Kidney tubule cell (primary cell): Measurements from ENCODE around the gene BDNF.
"Not testable (repeated sequence)": the region's sequence is repeated elsewhere in the genome, so short reads cannot be mapped to it uniquely, and the experiment has no call there.

Source experiments
- DNase-seq: peaks from one replicate; pipeline ENCODE4 v3.0.0-alpha.2; 2018; ENCODE audit warnings: low spot score

Gene BDNF

GRCh38 chr11:27665508-27666101 lies 34.6 kb downstream of the BDNF start:
- not testable (repeated sequence) for DNase-seq

GRCh38 chr11:27663326-27663725 lies 36.9 kb downstream of the BDNF start:
- DNase-seq, result no peak

- DNase-seq, result no peak
Observed at GRCh38 chr11:27660171-27660570, 40.1 kb downstream of the BDNF start.

- DNase-seq, result no peak
Observed at GRCh38 chr11:27658535-27659236, 41.6 kb downstream of the BDNF start.

GRCh38 chr11:27656806-27657483 lies 43.3 kb downstream of the BDNF start:
- DNase-seq, result no peak

- DNase-seq, result no peak
Observed at GRCh38 chr11:27656320-27656719, 43.9 kb downstream of the BDNF start.

GRCh38 chr11:27653990-27654758 lies 46.1 kb downstream of the BDNF start:
- no peak for DNase-seq

DNA sequence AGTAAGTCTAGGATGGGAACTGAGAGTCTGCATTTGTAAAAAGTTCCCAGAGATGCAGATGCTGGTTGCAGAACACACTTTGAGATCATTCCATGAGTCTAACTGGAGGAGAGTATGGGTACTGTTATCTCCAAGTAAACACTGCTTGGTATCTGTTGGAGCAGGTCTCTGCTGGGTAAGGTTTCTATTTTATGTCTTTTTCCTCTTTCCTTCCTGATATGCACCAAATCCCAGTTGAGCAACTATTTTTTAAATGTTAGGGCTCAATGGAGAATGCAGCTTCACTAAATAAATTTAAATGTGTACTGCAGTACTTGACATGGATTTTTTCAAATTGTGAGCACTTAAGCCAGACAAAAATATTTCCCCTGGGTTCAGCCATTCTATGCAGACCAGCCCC lies 48.5 kb downstream of the BDNF start:
- no peak for DNase-seq

- DNase-seq, result no peak
Observed at GRCh38 chr11:27650988-27651387, 49.3 kb downstream of the BDNF start.

GRCh38 chr11:27649800-27650199 lies 50.5 kb downstream of the BDNF start:
- DNase-seq, result no peak

DNA sequence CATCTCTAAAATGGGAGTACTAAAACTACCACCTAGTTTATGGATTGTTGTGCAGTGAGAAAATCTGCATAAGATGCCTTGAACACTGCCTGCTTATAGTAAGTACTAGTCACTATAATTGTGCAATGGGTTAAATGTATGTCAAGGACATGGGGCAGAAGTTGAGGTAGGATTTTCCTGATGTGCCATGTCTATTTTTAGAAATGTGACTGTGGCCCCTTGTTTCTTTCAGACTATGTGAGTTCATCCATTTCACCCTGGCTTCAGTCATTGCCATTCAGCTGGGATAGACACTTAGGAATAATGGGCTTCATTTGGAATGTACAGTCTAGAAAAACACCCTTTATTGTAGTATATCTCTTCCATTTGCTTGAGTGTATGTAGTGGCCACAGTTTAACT lies 51.4 kb downstream of the BDNF start:
- no peak for DNase-seq

DNA sequence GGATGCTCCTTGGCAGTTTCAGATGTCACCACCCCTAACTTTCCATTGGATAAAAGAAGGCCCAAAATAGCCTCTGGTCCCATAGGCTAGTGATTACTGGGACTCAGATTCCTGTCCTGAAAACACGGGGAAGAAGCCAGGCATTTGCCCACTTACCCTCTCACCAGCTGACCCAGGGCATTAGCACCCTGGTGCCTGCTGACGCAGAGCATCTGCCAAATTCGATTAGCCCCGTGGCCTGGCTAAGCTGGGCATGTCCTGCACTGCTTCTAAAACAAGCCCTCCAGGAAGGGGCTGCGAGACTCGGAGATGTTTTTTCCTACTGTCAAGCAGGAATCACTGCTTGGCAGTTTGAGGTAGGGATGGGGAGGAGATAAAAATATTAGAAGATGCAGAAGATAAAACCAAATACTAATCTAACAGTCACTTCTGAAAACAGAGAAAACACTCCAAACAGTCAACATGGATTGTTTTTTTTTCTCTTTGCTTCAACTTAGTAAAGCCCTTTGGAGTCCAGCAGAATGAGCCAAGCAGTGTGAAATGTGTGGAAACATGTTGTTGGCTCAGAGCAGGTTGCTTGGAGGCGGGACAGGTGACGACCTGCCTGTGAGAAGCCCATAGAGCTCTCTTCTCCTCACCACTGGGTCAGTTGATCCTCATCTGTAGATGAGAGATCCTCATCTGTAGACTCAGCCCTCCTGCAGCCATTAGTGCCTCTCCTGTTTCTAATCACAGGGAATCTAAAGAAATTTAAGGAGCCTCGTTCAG lies 54.0 kb downstream of the BDNF start:
- no peak for DNase-seq

GRCh38 chr11:27642954-27643353 lies 57.3 kb downstream of the BDNF start:
- DNase-seq, result no peak

- DNase-seq, result no peak
Observed at GRCh38 chr11:27640954-27641353, 59.3 kb downstream of the BDNF start.

GRCh38 chr11:27635567-27636037 lies 64.7 kb downstream of the BDNF start:
- no peak for DNase-seq

GRCh38 chr11:27634776-27635175 lies 65.5 kb downstream of the BDNF start:
- not testable (repeated sequence) for DNase-seq

DNA sequence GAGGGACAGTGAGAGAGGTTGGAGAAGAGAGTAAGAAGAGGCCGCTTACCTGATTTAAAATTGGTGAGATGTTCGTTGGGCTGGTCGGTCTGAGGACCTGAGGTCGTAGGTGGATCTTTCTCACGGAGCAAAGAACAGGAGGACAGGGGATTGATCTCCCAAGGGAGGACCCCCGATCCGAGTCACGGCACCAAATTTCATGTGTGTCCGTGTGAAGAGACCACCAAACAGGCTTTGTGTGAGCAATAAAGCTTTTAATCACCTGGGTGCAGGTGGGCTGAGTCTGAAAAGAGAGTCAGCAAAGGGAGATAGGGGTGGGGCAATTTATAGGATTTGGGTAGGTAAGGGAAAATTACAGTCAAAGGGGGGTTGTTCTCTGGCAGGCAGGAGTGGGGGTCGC lies 66.0 kb downstream of the BDNF start:
- DNase-seq, result not testable (repeated sequence)

- not testable (repeated sequence) for DNase-seq
Observed at GRCh38 chr11:27629023-27629422, 71.2 kb downstream of the BDNF start.

DNA sequence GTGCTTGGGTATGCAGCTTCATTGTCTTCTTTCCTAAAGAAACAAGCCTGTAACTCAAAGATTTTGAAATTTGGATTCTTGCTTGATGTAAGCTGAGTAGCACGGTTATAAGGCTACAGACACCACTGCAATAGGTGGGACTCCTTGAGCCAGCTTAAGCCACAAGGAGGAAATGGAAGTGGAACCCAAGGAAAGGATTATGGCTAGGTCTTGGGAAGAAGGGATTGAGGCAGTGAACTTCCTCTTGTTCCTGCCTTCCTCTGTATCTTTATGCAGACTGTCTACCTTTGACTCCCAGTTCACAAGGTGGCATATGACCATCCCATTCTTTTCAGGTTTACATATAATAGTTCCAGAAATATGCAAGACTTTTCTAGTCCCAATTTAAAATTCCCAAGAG lies 72.3 kb downstream of the BDNF start:
- no peak for DNase-seq

- no peak for DNase-seq
Observed at GRCh38 chr11:27626938-27627586, 73.2 kb downstream of the BDNF start.

DNA sequence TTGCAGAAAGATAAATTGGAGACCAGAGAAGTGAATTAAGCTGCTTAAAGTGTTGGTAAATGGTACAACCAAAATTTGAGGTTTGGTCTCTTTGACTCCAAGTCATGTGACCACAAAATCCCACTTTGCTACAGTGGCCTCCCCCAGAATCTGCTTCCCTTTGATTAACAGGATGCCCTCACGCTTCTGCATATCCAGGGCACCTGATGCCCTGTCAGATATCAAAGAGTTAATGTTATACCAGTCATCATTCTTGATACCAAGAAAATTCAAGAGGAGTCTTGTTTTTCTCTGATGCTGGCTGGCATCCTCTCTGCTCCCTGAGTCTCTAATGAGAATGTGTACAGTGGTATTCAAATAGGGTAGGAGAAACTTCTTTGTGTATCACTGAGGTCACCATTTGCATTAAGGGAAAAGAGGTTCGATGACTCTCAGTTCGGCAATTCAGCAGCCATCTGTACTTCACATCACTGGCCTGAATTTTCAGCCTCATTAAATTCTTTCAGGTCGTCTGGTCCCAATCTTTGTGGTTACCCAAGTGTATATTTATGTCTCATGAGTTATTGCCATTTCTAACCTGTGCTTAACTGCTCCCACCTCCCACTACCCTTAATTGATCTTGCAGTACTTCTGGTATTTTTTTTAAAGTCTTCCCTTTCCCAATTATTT lies 73.9 kb downstream of the BDNF start:
- DNase-seq, result no peak
